ENCODE measurements around the gene DGCR2. TPM values are rescaled to one million over a fixed set of nuclear protein-coding genes. Genes with fewer than 3 reads are reported as not detected.
A peak's percentile ranks its signal among the peaks of the same experiment; 100 is the strongest.

DGCR2 gene
- total and polyA plus RNA-seq, 4 experiments from 2014 or later = 33.1 to 66.7 (median 56.6) TPM

DNA sequence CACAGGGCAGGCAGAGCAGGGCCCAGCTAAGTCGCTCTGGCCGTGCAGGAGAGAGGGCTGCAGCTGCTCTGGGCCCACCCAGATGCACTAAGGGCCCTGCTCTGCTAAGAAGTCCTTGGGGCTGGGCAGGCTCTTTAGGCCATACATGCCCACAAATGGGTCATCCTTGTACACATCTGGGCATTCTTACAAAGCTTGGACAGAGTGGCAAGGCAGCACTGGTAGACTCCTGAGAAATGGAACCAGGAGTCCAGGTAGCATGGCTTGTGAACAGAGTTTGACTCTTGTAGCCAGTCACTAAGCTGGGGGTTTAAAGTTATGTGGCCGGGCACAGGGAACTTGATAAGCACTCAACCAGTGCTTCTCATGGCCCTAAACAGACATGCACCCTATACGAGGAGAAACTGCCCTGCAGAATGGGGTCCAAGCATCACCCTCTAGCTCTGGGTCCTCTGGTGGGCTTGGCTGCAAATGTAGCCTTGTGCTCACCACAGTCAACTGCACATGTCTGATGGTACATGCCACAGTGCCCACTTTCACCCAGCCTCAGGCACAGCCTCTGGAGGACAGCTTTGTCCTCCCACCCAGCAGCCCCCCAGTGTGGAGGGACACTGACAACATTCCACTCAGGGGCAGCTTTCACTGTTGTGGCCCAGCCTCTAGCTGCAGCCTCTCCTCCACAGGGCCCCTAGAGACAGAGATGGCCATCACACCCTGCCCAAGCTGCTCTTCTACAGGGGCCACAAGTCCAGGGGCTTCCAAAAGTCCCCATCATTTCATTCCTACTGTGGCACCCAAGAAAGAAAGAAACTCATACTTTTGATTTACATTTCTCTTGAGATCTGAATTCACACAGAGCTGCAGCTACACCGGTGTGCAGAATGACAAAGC is 75.2 kb downstream of the DGCR2 start:
- H3K4me3 ChIP-seq (ENCODE audit: low read length in 2 of 2) = no peak overlapping the region
- peaks cover 76% of the 10 kb centered on the region for H3K36me3 ChIP-seq (ENCODE audit: insufficient read depth, low read length)
- Mint-ChIP-seq H3K9me3 (no peaks in the 10 kb centered on the region), H3K4me3 (no peak overlapping the region), H3K27ac (peak overlapping the region in 1 of 7 donors; percentile 13), H3K27me3 (no peaks in the 10 kb centered on the region), H3K36me3 (peaks cover 43 to 88% of the 10 kb centered on the region in 2 donors), H3K4me1 (peaks cover 0 to 9% (median 1%) of the 10 kb centered on the region in 4 donors)
- CTCF ChIA-PET (ENCODE audit: partially characterized antibody) = no interaction called here
- DNase-seq = no peak
- intact Hi-C loops (cut with micrococcal nuclease) = no loop called here
- H3K4me1 ChIP-seq (ENCODE audit: insufficient read depth, low read length) = no peaks in the 10 kb centered on the region
- POLR2A ChIA-PET (ENCODE audit: partially characterized antibody) = interaction anchor here (1.9 kb wide), 1 partner anchor 11 kb away, joined by 6 read pairs; no protein-coding TSS in a partner anchor
- H3K27me3 ChIP-seq (ENCODE audit: insufficient read depth, low read length) = no peaks in the 10 kb centered on the region
- no peaks in the 10 kb centered on the region for H3K9me3 ChIP-seq (ENCODE audit: control insufficient read depth in 1 of 2, low read length in 2 of 2)
- H3K27ac ChIP-seq (ENCODE audit: low read depth, low read length) = no peak overlapping the region

DNA sequence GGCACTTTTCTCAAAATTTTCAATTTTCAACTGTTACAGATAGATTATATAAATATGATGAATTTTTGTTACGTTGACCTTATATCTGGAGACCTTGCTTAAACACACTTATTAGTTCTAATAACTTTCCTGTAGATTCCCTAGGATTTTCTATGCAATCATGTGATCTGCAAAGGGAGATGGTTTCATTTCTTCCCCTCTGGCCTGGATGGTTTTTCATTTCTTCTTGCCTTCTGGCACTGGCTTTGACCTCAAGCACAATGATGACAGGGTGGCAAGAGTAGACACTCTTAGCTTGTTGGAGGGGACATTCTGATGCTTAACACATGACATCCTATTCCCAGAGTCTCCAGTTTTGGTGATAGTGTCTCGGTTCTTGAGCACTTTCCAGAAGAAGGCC is 75.9 kb downstream of the DGCR2 start:
- H3K36me3 Mint-ChIP-seq = peaks cover 42 to 88% of the 10 kb centered on the region in 2 donors
- no peak overlapping the region for H3K27ac ChIP-seq (ENCODE audit: low read depth, low read length)
- no peaks in the 10 kb centered on the region for H3K4me1 ChIP-seq (ENCODE audit: insufficient read depth, low read length)
- no peak overlapping the region for H3K27ac Mint-ChIP-seq
- H3K4me3 ChIP-seq (ENCODE audit: low read length in 2 of 2) = no peak overlapping the region
- H3K9me3 Mint-ChIP-seq = no peaks in the 10 kb centered on the region
- no peak overlapping the region for H3K4me3 Mint-ChIP-seq
- no peaks in the 10 kb centered on the region for H3K9me3 ChIP-seq (ENCODE audit: control insufficient read depth in 1 of 2, low read length in 2 of 2)
- no peaks in the 10 kb centered on the region for H3K27me3 Mint-ChIP-seq
- ChIA-PET CTCF (ENCODE audit: partially characterized antibody) (no interaction called here), POLR2A (ENCODE audit: partially characterized antibody) (interaction anchor here (1.9 kb wide), 1 partner anchor 10 kb away, joined by 6 read pairs; no protein-coding TSS in a partner anchor)
- no peaks in the 10 kb centered on the region for H3K27me3 ChIP-seq (ENCODE audit: insufficient read depth, low read length)
- peaks cover 0 to 6% (median 0%) of the 10 kb centered on the region in 4 donors for H3K4me1 Mint-ChIP-seq
- DNase-seq = no peak
- intact Hi-C loops (cut with micrococcal nuclease) = no loop called here
- H3K36me3 ChIP-seq (ENCODE audit: insufficient read depth, low read length) = peaks cover 83% of the 10 kb centered on the region

DNA sequence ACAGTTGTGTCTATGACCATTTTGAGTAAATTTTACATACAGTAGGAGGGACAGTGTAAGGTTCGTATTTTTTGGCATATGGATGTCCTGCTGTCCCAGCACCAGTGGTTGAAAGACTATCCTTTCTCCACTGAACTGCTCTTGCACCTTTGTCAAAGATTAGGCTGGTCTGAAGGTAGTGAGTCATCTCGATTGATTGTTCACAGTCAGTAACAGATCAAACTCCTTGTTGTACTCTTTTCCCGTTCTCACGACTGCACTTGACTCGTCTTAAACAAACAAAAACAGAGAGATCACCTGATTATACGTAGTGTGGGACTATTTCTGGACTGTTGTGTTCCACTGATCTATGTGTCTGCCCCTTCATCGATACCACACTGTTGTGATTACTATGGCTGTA is 77.1 kb downstream of the DGCR2 start:
- H3K4me3 Mint-ChIP-seq = no peak overlapping the region
- Histone ChIP-seq H3K36me3 (ENCODE audit: insufficient read depth, low read length) (peaks cover 92% of the 10 kb centered on the region), H3K9me3 (ENCODE audit: control insufficient read depth in 1 of 2, low read length in 2 of 2) (no peaks in the 10 kb centered on the region), H3K4me3 (ENCODE audit: low read length in 2 of 2) (no peak overlapping the region), H3K27ac (ENCODE audit: low read depth, low read length) (no peak overlapping the region), H3K27me3 (ENCODE audit: insufficient read depth, low read length) (no peaks in the 10 kb centered on the region), H3K4me1 (ENCODE audit: insufficient read depth, low read length) (no peaks in the 10 kb centered on the region)
- intact Hi-C loops (cut with micrococcal nuclease) = no loop called here
- ChIA-PET POLR2A (ENCODE audit: partially characterized antibody) (no interaction called here), CTCF (ENCODE audit: partially characterized antibody) (no interaction called here)
- DNase-seq = no peak
- H3K27ac Mint-ChIP-seq = no peak overlapping the region
- H3K9me3 Mint-ChIP-seq = no peaks in the 10 kb centered on the region
- H3K36me3 Mint-ChIP-seq = peaks cover 46 to 89% of the 10 kb centered on the region in 2 donors
- H3K4me1 Mint-ChIP-seq = peaks cover 0 to 4% (median 0%) of the 10 kb centered on the region in 4 donors
- no peaks in the 10 kb centered on the region for H3K27me3 Mint-ChIP-seq

DNA sequence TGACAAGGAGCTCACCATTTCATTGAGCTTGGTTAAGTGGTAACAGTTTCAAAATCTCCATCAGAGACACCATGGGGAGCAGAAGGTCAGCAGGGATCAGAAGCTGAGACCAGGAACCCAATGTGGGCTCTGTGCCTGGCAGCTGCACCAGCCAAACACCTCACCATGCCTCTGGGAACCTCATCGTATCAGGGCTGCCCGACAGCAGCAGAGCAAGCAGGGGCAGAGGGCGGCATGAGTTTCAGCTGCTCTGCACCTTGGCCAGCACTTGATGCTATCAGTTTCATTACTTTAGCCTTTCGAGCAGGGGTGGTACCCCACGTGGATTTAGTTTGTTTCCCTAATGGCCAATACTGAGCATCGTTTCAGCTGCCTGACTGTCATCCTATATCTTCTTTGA is 77.8 kb downstream of the DGCR2 start:
- no peaks in the 10 kb centered on the region for H3K27me3 Mint-ChIP-seq
- DNase-seq = no peak
- H3K4me3 Mint-ChIP-seq = no peak overlapping the region
- Histone ChIP-seq H3K27ac (ENCODE audit: low read depth, low read length) (no peak overlapping the region), H3K27me3 (ENCODE audit: insufficient read depth, low read length) (no peaks in the 10 kb centered on the region), H3K9me3 (ENCODE audit: control insufficient read depth in 1 of 2, low read length in 2 of 2) (no peaks in the 10 kb centered on the region), H3K4me3 (ENCODE audit: low read length in 2 of 2) (no peak overlapping the region), H3K36me3 (ENCODE audit: insufficient read depth, low read length) (peaks cover 93% of the 10 kb centered on the region), H3K4me1 (ENCODE audit: insufficient read depth, low read length) (no peaks in the 10 kb centered on the region)
- no peak overlapping the region for H3K27ac Mint-ChIP-seq
- CTCF ChIA-PET (ENCODE audit: partially characterized antibody) = no interaction called here
- POLR2A ChIA-PET (ENCODE audit: partially characterized antibody) = interaction anchor here (1.4 kb wide), 1 partner anchor 77 kb away, joined by 3 read pairs; the partner anchor contains the start of gene DGCR2
- H3K4me1 Mint-ChIP-seq = peaks cover 0 to 4% (median 0%) of the 10 kb centered on the region in 4 donors
- H3K36me3 Mint-ChIP-seq = peaks cover 48 to 89% of the 10 kb centered on the region in 2 donors
- intact Hi-C loops (cut with micrococcal nuclease) = no loop called here
- no peaks in the 10 kb centered on the region for H3K9me3 Mint-ChIP-seq

DNA sequence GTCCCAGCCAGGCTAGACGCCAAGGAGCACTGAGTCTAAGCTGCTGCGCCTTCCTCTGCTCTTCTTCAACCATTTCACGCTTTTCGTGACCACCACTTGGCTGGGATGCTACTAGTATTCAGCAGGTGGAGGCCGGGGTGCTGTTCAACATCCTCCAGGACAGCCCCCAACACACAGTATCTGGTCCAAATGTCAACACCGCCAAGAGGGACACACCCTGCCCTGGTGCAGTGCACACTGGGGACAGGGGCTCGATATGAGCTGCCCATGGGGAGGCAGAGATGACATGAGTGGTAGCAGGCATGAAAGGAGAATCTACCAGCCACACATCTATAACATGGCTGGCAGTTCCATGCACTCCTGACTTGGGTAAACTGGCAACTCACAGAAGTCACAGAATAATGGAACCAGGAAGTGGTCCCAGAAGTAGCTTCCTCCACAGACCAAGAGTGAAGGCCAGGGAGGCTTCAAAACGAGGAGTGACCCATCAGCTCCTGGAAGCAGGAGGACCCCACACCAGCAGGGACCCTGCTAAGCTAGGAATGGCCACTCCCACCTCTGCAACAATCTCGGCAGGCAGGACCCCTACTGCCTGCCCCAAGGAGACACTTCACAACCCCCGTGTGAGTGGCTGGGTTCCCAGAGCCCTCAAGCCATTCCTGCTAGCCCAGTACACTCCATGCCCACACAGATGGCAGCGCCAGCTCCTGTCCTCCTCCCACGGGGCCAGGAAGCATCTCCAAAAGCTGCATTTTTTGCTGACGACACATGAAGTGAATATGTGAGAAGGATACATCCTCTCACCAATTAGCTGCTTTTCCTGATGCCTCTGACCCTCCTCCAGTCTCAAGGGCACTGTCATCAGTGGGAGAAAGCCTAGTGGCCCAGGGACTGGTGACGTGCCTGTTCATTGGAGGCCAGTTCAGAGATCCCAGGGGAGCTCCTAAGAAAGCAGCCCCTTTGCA is 78.8 kb downstream of the DGCR2 start:
- Histone ChIP-seq H3K36me3 (ENCODE audit: insufficient read depth, low read length) (peaks cover 89% of the 10 kb centered on the region), H3K4me1 (ENCODE audit: insufficient read depth, low read length) (no peaks in the 10 kb centered on the region), H3K27me3 (ENCODE audit: insufficient read depth, low read length) (no peaks in the 10 kb centered on the region), H3K4me3 (ENCODE audit: low read length in 2 of 2) (no peak overlapping the region), H3K9me3 (ENCODE audit: control insufficient read depth in 1 of 2, low read length in 2 of 2) (no peaks in the 10 kb centered on the region), H3K27ac (ENCODE audit: low read depth, low read length) (no peak overlapping the region)
- ChIA-PET POLR2A (ENCODE audit: partially characterized antibody) (interaction anchor here (1.4 kb wide), 1 partner anchor 78 kb away, joined by 3 read pairs; the partner anchor contains the start of gene DGCR2), CTCF (ENCODE audit: partially characterized antibody) (no interaction called here)
- H3K4me1 Mint-ChIP-seq = peaks cover 0 to 5% (median 0%) of the 10 kb centered on the region in 4 donors
- intact Hi-C loops (cut with micrococcal nuclease) = no loop called here
- DNase-seq = no peak
- H3K27ac Mint-ChIP-seq = no peak overlapping the region
- peaks cover 39 to 83% of the 10 kb centered on the region in 2 donors for H3K36me3 Mint-ChIP-seq
- H3K4me3 Mint-ChIP-seq = no peak overlapping the region
- H3K27me3 Mint-ChIP-seq = no peaks in the 10 kb centered on the region
- no peaks in the 10 kb centered on the region for H3K9me3 Mint-ChIP-seq

DNA sequence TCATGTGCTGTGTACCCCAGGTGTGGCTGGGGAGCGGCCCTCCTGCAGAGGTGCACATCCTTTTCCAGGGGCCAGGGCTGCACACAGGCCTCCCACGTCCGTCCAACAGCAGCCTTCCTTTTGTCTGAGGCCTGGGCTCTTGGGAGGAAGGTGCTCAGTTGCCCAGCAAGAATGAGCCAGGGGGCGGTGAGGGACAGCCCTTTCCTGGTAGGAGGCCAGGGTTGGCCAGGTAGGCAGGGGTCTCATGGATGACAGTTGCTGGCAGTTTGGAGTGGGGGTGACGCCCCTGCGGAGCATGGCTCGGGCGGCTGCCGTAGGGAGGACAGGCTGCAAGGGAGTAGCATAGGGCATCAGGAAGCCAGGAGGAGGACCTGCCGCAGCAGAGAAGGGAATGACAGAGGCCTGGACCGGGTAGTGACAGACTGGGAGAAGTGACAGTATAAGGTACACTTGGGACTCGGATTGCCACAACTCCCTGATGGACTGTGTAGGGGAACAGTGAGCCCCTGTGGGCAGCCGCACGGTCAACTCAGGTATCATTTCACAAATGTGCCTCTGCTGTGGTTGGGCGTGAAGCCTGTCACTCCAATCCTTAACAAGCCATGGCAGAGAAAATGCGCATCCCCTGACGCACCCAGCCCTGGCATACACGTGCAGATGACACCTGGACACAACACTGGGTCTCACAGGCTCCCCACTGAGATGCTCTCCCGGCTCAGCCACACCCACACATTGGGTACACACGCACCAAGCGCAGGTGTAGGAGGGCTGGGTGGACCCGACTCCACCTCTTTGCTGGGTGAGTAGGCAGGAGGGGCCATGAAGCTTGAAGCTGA is 79.7 kb downstream of the DGCR2 start:
- Histone ChIP-seq H3K36me3 (ENCODE audit: insufficient read depth, low read length) (peaks cover 84% of the 10 kb centered on the region), H3K4me3 (ENCODE audit: low read length in 2 of 2) (no peak overlapping the region), H3K9me3 (ENCODE audit: control insufficient read depth in 1 of 2, low read length in 2 of 2) (no peaks in the 10 kb centered on the region), H3K27me3 (ENCODE audit: insufficient read depth, low read length) (no peaks in the 10 kb centered on the region), H3K27ac (ENCODE audit: low read depth, low read length) (no peak overlapping the region), H3K4me1 (ENCODE audit: insufficient read depth, low read length) (no peaks in the 10 kb centered on the region)
- H3K9me3 Mint-ChIP-seq = no peaks in the 10 kb centered on the region
- intact Hi-C loops (cut with micrococcal nuclease) = no loop called here
- peaks cover 0 to 5% (median 0%) of the 10 kb centered on the region in 4 donors for H3K4me1 Mint-ChIP-seq
- H3K4me3 Mint-ChIP-seq = no peak overlapping the region
- ChIA-PET POLR2A (ENCODE audit: partially characterized antibody) (no interaction called here), CTCF (ENCODE audit: partially characterized antibody) (no interaction called here)
- peaks cover 40 to 79% of the 10 kb centered on the region in 2 donors for H3K36me3 Mint-ChIP-seq
- H3K27me3 Mint-ChIP-seq = no peaks in the 10 kb centered on the region
- H3K27ac Mint-ChIP-seq = no peak overlapping the region
- no peak for DNase-seq
